Adrenal gland (tissue), 12 donors: ENCODE measurements around the gene GALK2. TPM values are rescaled to one million over a fixed set of nuclear protein-coding genes. Genes with fewer than 3 reads are reported as not detected.

Experiments
- DNase-seq, 7 donors: peaks; one replicate each; pipeline ENCODE4 v3.0.0-alpha.2; 2019 to 2020
- H3K27ac ChIP-seq, 5 donors: fragments of 200-600 bp; sonication (generic) in 4 of 5; 1 replicate in 3 of 5; 2 replicates in 2 of 5; pipeline versions ENCODE4 v1.5.1 to v1.8.0; 2016 to 2020; ENCODE audit warnings: mild to moderate bottlenecking in 1 of 5
- H3K27me3 ChIP-seq: fragments of 200-600 bp; 2 replicates; pipeline ENCODE4 v1.8.0; 2021
- H3K36me3 ChIP-seq, 2 donors: fragments of 200-600 bp; replicated peaks in 1 of 2; 1 replicate in 1 of 2; 2 replicates in 1 of 2; pipeline versions ENCODE4 v1.5.1 to v1.8.0; 2018 to 2022
- H3K4me1 ChIP-seq, 2 donors: fragments of 200-600 bp; replicated peaks in 1 of 2; 1 replicate in 1 of 2; 2 replicates in 1 of 2; pipeline versions ENCODE4 v1.5.1 to v1.8.0; 2018 to 2021
- H3K4me3 ChIP-seq, 4 donors: fragments of 200-600 bp; sonication (generic) in 3 of 4; one replicate each; pipeline ENCODE4 v1.5.1; 2016 to 2018
- H3K9me3 ChIP-seq, 3 donors: fragments of 200-600 bp; sonication (generic) in 1 of 3; replicated peaks in 1 of 3; 1 replicate in 2 of 3; 2 replicates in 1 of 3; pipeline versions ENCODE4 v1.5.1 to v1.8.0; 2016 to 2021
- POLR2A ChIP-seq, 2 donors: fragments of 450-650 bp; IDR thresholded peaks; one replicate each; pipeline ENCODE4 v1.6.1; 2017; ENCODE audit warnings: antibody characterized with exemption in 2 of 2, mild to moderate bottlenecking in 2 of 2, moderate library complexity in 1 of 2
- WGBS, 4 donors: extraction: QIAGEN DNeasy Blood & Tissue Kit in 2 of 4; methylation state at CpG; one replicate each; pipeline versions ENCODE4 v1.1.5 to v1.1.7; 2013 to 2017; 5-methylcytosine and 5-hydroxymethylcytosine counted together
- intact Hi-C, 2 donors: fragments of 100-400 bp; cut with DNase I; formaldehyde crosslinking; loops; one replicate each; pipeline versions ENCODE4 v1.14.1 to v1.15.0; 2022 to 2023
- polyA plus RNA-seq, 3 donors: library from polyadenylated mRNA; stranded (reverse); fragments of 200-250 nt in 2 of 3; fragments of 350-450 nt in 1 of 3; fragmentation: Illumina TruSeq in 1 of 3; extraction: RNeasy Lipid Tissue Mini Kit (QIAGEN cat#74804) in 1 of 3; gene quantifications; one replicate each; pipeline ENCODE4 v1.2.3, GENCODE V29; 2013 to 2014
- total RNA-seq, 9 donors: library from RNA; depleted of rRNA in 4 of 9; stranded (reverse); fragments of >200 nt in 4 of 9; fragments of 120-200 nt in 1 of 9; fragmentation: NEBNext Ultra II Directional in 1 of 9; extraction: Animal tissue kit (Norgen Biotek cat#: 25700) in 1 of 9; gene quantifications; one replicate each; pipeline versions ENCODE4 v1.1.0 to v1.2.4, GENCODE V29; 2013 to 2023
- TF ChIP-seq, protein P1 (sequence below), 6 experiments: fragments of 450-650 bp in 4 of 6; fragments of 200-600 bp in 2 of 6; sonication (generic) in 1 of 6; IDR thresholded peaks; 1 replicate in 5 of 6; 2 replicates in 1 of 6; pipeline versions ENCODE4 v1.5.1 to v1.8.0; 2016 to 2021; ENCODE audit warnings: antibody characterized with exemption in 6 of 6, mild to moderate bottlenecking in 2 of 6, moderate library complexity in 1 of 6
- donor health status: healthy with polysubstance abuse.
- donor health status: Bipolar disorder and iron deficiency.
- donor health status: DM: yes; HTN: yes; CAD: no.
- donor health status: DM: no; HTN: no; CAD: no.
- donor health status: DM: no; HTN: no; CAD: no.
- donor health status: DM: yes; HTN: yes; CAD: no.

Gene GALK2
- total and polyA plus RNA-seq, 12 donors: 11.0 to 64.2 (median 49.1) TPM

GRCh38 chr15:49189631-49190030 is 19.6 kb downstream of the GALK2 start:
- Histone ChIP-seq H3K4me1 (peaks cover 0 to 3% of the 10 kb centered on the region in 2 donors), H3K27ac (no peak overlapping the region), H3K9me3 (no peaks in the 10 kb centered on the region), H3K36me3 (no peaks in the 10 kb centered on the region), H3K27me3 (no peaks in the 10 kb centered on the region), H3K4me3 (no peak overlapping the region)
- no peak for DNase-seq
- WGBS, 4 donors: 91 to 95% (median 93%) methylated on average over 2 of the region's 2 CpGs
- TF ChIP-seq, protein P1, sequence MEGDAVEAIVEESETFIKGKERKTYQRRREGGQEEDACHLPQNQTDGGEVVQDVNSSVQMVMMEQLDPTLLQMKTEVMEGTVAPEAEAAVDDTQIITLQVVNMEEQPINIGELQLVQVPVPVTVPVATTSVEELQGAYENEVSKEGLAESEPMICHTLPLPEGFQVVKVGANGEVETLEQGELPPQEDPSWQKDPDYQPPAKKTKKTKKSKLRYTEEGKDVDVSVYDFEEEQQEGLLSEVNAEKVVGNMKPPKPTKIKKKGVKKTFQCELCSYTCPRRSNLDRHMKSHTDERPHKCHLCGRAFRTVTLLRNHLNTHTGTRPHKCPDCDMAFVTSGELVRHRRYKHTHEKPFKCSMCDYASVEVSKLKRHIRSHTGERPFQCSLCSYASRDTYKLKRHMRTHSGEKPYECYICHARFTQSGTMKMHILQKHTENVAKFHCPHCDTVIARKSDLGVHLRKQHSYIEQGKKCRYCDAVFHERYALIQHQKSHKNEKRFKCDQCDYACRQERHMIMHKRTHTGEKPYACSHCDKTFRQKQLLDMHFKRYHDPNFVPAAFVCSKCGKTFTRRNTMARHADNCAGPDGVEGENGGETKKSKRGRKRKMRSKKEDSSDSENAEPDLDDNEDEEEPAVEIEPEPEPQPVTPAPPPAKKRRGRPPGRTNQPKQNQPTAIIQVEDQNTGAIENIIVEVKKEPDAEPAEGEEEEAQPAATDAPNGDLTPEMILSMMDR (IDR thresholded peaks at IDR 0.05): no peak
- TF ChIP-seq POLR2A (IDR thresholded peaks at IDR 0.05): no peak
- intact Hi-C loops: no loop called here

- Histone ChIP-seq H3K27me3 (no peaks in the 10 kb centered on the region), H3K4me3 (no peak overlapping the region), H3K4me1 (peaks cover 0 to 3% of the 10 kb centered on the region in 2 donors), H3K36me3 (no peaks in the 10 kb centered on the region), H3K9me3 (no peaks in the 10 kb centered on the region), H3K27ac (no peak overlapping the region)
- TF ChIP-seq, protein P1 (IDR thresholded peaks at IDR 0.05): no peak
- no peak for TF ChIP-seq POLR2A (IDR thresholded peaks at IDR 0.05)
- no peak for DNase-seq
- intact Hi-C loops: no loop called here
- WGBS, 4 donors: 68 to 84% (median 76%) methylated on average over 2 of the region's 2 CpGs
These were observed 20.5 kb downstream of the GALK2 start for GRCh38 chr15:49190586-49190985.

GRCh38 chr15:49191892-49192291 is 21.8 kb downstream of the GALK2 start:
- TF ChIP-seq, protein P1 (IDR thresholded peaks at IDR 0.05): no peak
- TF ChIP-seq POLR2A (IDR thresholded peaks at IDR 0.05): no peak
- intact Hi-C loops: no loop called here
- DNase-seq: no peak
- H3K27me3 ChIP-seq: no peaks in the 10 kb centered on the region
- whole genome bisulfite sequencing, 4 donors: 93 to 96% (median 95%) methylated on average over 2 of the region's 2 CpGs
- no peaks in the 10 kb centered on the region for H3K9me3 ChIP-seq
- H3K36me3 ChIP-seq: no peaks in the 10 kb centered on the region
- H3K27ac ChIP-seq: no peak overlapping the region
- no peak overlapping the region for H3K4me3 ChIP-seq
- H3K4me1 ChIP-seq: peaks cover 0 to 3% of the 10 kb centered on the region in 2 donors

- no peak for DNase-seq
- H3K27ac ChIP-seq: no peak overlapping the region
- H3K4me1 ChIP-seq: no peaks in the 10 kb centered on the region
- no peaks in the 10 kb centered on the region for H3K27me3 ChIP-seq
- TF ChIP-seq POLR2A (IDR thresholded peaks at IDR 0.05): no peak
- TF ChIP-seq, protein P1 (IDR thresholded peaks at IDR 0.05): no peak
- intact Hi-C loops: no loop called here
- WGBS, 4 donors: 96 to 100% (median 97%) methylated on average over 4 of the region's 4 CpGs
- no peak overlapping the region for H3K4me3 ChIP-seq
- H3K36me3 ChIP-seq: peaks cover 0 to 8% of the 10 kb centered on the region in 2 donors
- no peaks in the 10 kb centered on the region for H3K9me3 ChIP-seq
These were observed 26.8 kb downstream of the GALK2 start for GRCh38 chr15:49196856-49197255.
